GM12873 (cell line): ENCODE results near the gene ARHGAP19.

ENCODE experiments used
- TF ChIP-seq, protein P1 (sequence below): IDR thresholded peaks from 2 replicates; pipeline ENCODE4 v1.5.1; 2012; ENCODE audit warnings: low read depth, mild to moderate bottlenecking, moderate library complexity, low read length, control low read depth; ENCODE audit not compliant: insufficient read depth; ENCODE audit errors: missing control alignments

ARHGAP19 gene

GRCh38 chr10:97207131-97207530, 85.3 kb downstream of the ARHGAP19 start:
- TF ChIP-seq, protein P1, sequence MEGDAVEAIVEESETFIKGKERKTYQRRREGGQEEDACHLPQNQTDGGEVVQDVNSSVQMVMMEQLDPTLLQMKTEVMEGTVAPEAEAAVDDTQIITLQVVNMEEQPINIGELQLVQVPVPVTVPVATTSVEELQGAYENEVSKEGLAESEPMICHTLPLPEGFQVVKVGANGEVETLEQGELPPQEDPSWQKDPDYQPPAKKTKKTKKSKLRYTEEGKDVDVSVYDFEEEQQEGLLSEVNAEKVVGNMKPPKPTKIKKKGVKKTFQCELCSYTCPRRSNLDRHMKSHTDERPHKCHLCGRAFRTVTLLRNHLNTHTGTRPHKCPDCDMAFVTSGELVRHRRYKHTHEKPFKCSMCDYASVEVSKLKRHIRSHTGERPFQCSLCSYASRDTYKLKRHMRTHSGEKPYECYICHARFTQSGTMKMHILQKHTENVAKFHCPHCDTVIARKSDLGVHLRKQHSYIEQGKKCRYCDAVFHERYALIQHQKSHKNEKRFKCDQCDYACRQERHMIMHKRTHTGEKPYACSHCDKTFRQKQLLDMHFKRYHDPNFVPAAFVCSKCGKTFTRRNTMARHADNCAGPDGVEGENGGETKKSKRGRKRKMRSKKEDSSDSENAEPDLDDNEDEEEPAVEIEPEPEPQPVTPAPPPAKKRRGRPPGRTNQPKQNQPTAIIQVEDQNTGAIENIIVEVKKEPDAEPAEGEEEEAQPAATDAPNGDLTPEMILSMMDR, result no peak

- TF ChIP-seq, protein P1, result no peak
Measured at GRCh38 chr10:97204826-97205679, 87.4 kb downstream of the ARHGAP19 start.

- TF ChIP-seq, protein P1, result no peak
Measured at GRCh38 chr10:97203220-97203619, 89.2 kb downstream of the ARHGAP19 start.

DNA sequence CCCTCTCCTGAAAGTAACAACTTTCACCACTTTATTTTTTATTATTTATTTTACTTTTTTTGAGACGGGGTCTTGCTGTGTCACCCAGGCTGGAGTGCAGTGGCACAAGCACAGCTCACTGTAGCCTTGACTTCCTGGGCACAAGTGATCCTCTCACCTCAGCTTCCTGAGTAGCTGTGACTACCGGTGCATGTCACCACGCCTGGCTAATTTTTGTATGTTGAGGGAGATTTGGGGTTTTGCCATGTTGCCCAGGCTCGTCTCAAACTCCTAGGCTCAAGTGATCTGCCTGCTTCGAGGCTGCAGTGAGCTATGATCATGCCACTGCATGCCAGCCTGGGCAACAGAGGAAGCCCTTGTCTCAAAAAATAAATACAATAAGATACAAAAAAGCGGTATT, 91.8 kb downstream of the ARHGAP19 start:
- TF ChIP-seq, protein P1, result no peak

GRCh38 chr10:97199152-97199551, 93.3 kb downstream of the ARHGAP19 start:
- TF ChIP-seq, protein P1, result no peak

DNA sequence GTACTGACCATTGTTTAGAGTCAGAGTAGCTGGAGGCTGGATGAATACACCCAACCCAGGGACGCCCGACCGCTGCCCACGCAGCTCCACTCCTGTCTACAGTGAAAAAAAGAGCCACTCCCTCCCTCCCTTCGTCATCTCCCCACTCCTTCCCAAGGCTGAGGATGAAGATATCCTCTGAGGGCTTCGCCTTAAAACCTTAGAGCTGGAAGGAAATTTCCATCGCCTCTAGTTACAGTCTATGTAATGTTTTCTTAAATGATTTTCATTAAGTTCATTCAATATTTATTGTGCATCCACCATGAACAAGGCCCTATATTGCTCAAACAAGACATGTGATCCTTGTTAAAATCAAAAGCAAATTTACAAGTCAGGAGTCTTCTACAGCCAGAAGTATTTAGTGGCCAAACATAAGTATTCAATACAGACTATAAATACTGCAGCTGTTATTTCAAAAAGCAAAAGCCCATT, 95.4 kb downstream of the ARHGAP19 start:
- TF ChIP-seq, protein P1, result no peak

GRCh38 chr10:97196223-97197029, 96.0 kb downstream of the ARHGAP19 start:
- TF ChIP-seq, protein P1, result peak; percentile 93
